ENCODE measurements around the gene TP53BP2.
A peak's percentile ranks its signal among the peaks of the same experiment; 100 is the strongest.
"Not testable (repeated sequence)": the region's sequence is repeated elsewhere in the genome, so short reads cannot be mapped to it uniquely, and the experiment has no call there.

TP53BP2 gene

DNA sequence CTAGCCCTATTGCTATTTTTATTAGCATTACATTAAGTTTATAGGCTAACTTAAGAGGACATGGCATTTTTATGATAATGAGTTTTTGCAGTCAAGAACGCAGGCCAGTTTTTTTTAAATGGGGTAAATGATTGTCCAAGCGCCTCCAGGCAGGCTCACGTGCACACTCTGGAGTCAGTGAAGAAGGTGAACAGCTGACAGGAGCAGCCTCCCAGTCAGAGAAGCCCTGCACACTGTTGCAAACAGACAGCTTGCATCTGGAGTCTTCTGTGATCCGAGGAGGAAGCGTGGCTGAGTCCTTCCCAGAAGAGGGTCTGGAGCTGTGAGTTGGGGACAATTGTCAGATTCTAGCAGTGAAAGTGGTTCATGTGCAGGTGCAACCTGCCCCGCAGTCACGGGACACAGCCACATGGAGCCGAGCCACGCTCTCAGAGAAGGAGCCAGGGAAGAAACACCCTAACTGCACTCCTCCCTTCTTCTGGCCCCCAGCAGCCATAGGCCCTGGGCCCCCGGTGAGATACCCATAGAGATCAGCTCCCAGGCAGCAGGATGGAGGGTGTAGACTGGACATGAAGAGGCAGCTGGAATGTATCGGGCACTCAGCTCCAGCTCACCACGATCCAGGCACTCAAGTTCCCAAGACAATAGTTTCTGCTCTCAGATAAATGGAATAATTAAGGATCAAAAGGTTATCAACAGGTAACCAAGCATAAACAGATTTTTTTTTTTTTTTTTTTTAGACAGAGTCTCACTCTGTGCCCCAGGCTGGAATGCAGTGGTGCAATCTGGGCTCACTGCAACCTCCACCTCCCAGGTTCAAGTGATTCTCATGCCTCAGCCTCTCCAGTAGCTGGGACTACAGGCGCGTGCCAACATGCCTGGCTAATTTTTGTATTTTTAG is 107.0 kb downstream of the TP53BP2 start:
- H3K9me3 ChIP-seq (ENCODE audit: severe bottlenecking), result no peaks in the 10 kb centered on the region
- peak; percentile 19; the same call in 2 of the 3 replicates for ATAC-seq (ENCODE audit: low read depth)
- TF ChIP-seq, protein P1, sequence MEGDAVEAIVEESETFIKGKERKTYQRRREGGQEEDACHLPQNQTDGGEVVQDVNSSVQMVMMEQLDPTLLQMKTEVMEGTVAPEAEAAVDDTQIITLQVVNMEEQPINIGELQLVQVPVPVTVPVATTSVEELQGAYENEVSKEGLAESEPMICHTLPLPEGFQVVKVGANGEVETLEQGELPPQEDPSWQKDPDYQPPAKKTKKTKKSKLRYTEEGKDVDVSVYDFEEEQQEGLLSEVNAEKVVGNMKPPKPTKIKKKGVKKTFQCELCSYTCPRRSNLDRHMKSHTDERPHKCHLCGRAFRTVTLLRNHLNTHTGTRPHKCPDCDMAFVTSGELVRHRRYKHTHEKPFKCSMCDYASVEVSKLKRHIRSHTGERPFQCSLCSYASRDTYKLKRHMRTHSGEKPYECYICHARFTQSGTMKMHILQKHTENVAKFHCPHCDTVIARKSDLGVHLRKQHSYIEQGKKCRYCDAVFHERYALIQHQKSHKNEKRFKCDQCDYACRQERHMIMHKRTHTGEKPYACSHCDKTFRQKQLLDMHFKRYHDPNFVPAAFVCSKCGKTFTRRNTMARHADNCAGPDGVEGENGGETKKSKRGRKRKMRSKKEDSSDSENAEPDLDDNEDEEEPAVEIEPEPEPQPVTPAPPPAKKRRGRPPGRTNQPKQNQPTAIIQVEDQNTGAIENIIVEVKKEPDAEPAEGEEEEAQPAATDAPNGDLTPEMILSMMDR (IDR thresholded peaks at IDR 0.05; ENCODE audit: poor library complexity, severe bottlenecking), result no peak
- no peaks in the 10 kb centered on the region for H3K27me3 ChIP-seq (ENCODE audit: insufficient read depth, poor library complexity, severe bottlenecking)
- peaks cover 55% of the 10 kb centered on the region for H3K36me3 ChIP-seq (ENCODE audit: low read depth)
- DNase-seq (ENCODE audit: low spot score), result no peak
- H3K4me1 ChIP-seq (ENCODE audit: insufficient read depth, poor library complexity, severe bottlenecking), result peaks cover 39% of the 10 kb centered on the region
- H3K27ac ChIP-seq (ENCODE audit: poor library complexity, severe bottlenecking), result peak overlapping the region; percentile 85
- H3K4me3 ChIP-seq (ENCODE audit: severe bottlenecking), result no peak overlapping the region

DNA sequence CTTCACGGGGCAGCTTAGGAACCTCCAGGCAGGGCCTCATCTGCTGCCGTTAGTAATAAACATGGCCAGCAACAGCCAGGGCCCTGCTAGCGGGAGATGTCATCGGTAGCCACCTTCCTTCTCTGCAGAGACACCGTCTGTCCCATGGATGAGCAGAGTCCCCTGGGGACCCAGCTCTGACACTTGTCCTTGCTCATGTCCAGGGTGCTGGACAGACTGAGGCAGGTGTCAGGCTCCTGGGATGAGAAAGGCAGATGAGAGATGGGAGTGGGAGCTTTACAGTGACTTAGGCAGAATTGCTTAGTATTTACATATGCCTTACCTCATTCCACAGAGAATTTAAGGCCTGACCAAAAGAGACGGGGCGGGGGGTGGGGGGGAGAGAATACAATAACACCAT is 108.4 kb downstream of the TP53BP2 start:
- H3K27ac ChIP-seq (ENCODE audit: poor library complexity, severe bottlenecking), result peak overlapping the region; percentile 85
- no peak for DNase-seq (ENCODE audit: low spot score)
- H3K36me3 ChIP-seq (ENCODE audit: low read depth), result peaks cover 55% of the 10 kb centered on the region
- H3K27me3 ChIP-seq (ENCODE audit: insufficient read depth, poor library complexity, severe bottlenecking), result no peaks in the 10 kb centered on the region
- TF ChIP-seq, protein P1 (IDR thresholded peaks at IDR 0.05; ENCODE audit: poor library complexity, severe bottlenecking), result no peak
- no peak overlapping the region for H3K4me3 ChIP-seq (ENCODE audit: severe bottlenecking)
- ATAC-seq (ENCODE audit: low read depth), result no peak
- H3K9me3 ChIP-seq (ENCODE audit: severe bottlenecking), result no peaks in the 10 kb centered on the region
- H3K4me1 ChIP-seq (ENCODE audit: insufficient read depth, poor library complexity, severe bottlenecking), result peaks cover 39% of the 10 kb centered on the region

DNA sequence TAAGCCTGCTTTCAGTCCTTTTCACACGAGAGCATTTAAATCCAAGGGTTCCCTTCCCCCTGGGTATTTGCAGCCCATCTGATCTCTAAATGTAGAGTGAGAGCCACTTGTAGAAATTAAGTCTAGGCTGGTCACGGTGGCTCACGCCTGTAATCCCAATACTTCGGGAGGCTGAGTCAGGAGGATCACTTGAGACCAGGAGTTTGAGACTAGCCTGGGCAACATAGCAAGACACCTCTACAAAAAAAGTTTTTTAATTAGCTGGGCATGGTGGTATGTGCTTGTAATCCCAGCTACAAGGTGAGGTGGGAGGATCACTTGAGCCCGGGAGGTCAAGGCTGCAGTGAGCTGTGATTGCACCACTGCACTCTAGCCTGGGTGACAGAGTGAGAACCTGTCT is 109.1 kb downstream of the TP53BP2 start:
- not testable (repeated sequence) for H3K4me3 ChIP-seq (ENCODE audit: severe bottlenecking); H3K9me3 ChIP-seq (ENCODE audit: severe bottlenecking); ATAC-seq (ENCODE audit: low read depth); H3K27me3 ChIP-seq (ENCODE audit: insufficient read depth, poor library complexity, severe bottlenecking); DNase-seq (ENCODE audit: low spot score)
- Histone ChIP-seq H3K27ac (ENCODE audit: poor library complexity, severe bottlenecking) (peak overlapping the region; percentile 85), H3K36me3 (ENCODE audit: low read depth) (peaks cover 58% of the 10 kb centered on the region), H3K4me1 (ENCODE audit: insufficient read depth, poor library complexity, severe bottlenecking) (peaks cover 35% of the 10 kb centered on the region)

DNA sequence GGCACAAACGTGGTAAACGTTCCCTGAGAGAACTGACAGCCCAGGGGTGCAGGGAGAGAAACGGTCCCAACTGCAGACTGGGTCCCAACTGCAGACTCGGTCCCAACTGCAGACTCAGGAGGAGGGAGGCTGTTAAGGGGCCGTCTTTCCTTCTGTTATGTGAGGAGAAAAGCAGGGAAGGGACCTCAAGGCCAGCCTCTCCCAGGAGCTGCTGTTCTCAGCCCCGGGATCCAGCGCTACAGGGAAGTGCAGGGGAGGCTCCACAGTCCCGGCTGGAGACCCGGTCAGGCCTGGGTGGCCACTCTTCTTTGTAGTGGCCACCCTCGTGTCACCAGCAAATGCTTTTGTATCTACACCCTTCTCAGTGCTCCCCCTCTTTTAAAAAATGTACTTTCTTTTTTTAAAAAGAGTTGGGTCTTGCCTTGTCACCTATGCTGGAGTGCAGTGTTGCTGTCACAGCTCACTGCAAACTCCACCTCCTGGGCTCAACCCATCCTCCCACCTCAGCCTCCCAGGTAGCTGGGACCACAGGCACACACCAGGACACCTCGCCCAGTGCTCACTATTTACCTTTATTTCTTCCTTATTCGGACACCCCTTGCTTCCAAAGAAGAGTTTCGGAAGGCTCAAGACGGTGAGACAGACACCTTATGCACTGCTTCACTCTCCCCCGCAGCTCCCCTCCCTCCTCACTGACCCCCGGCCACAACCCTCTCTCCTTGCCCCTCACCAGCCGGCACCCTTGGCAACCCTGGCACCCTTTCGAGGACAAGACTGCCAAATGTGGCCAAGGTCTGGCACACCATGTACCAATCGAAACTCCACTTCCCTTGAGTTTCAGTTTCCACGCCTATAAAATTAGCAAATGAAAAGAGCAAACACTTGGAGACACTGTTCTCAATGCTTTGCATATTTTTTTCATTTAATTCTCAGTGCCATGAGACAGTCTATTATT is 111.6 kb downstream of the TP53BP2 start:
- Histone ChIP-seq H3K9me3 (ENCODE audit: severe bottlenecking) (no peaks in the 10 kb centered on the region), H3K4me1 (ENCODE audit: insufficient read depth, poor library complexity, severe bottlenecking) (peaks cover 27% of the 10 kb centered on the region), H3K36me3 (ENCODE audit: low read depth) (peaks cover 60% of the 10 kb centered on the region), H3K4me3 (ENCODE audit: severe bottlenecking) (no peak overlapping the region), H3K27me3 (ENCODE audit: insufficient read depth, poor library complexity, severe bottlenecking) (no peaks in the 10 kb centered on the region), H3K27ac (ENCODE audit: poor library complexity, severe bottlenecking) (peak overlapping the region; percentile 57)
- DNase-seq (ENCODE audit: low spot score), result no peak
- TF ChIP-seq, protein P1 (IDR thresholded peaks at IDR 0.05; ENCODE audit: poor library complexity, severe bottlenecking), result no peak
- ATAC-seq (ENCODE audit: low read depth), result no peak

Measured in RWPE2 (cell line).